GM20000 (cell line): ENCODE measurements around the gene OSBP2.

ENCODE experiments used
- DNase-seq: peaks from one replicate; pipeline ENCODE4 v3.0.0; 2012; ENCODE audit warnings: low spot score
- TF ChIP-seq, protein P1 (sequence below): IDR thresholded peaks from 2 replicates; pipeline ENCODE4 v1.5.1; 2012; ENCODE audit warnings: mild to moderate bottlenecking, control low read depth; ENCODE audit errors: extremely low read depth, missing control alignments

The OSBP2 gene

DNA sequence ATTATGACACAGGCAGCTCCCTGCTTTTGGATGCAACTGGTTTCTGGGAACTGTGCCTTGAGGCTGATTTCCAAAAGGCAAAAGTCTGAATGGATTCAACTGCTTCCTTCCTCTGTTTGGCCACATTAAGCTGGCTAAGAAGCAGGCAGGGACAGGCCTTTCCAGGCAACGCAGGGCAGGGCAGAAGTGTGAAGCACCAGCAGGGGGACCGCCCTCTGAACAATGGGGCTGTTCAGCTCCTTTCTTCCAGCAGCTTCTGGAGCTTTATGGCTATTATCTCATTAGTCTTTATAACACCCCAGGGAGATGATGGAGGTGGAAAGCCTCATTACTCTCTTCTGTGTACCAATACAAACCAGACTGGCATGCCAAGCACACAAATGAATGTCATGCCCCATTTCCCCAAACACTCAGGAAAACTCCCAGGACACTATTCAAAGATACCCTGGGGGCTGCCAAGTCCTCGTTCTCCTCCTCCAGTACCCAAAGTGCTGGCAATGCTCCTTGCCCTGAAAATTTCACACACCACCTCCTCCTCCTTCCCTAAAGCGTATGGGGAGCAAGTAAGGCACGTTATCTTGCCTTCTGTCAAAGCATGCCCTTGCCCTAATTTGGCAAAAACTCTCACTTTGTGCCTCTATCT, 252.6 kb downstream of the OSBP2 start:
- TF ChIP-seq, protein P1, sequence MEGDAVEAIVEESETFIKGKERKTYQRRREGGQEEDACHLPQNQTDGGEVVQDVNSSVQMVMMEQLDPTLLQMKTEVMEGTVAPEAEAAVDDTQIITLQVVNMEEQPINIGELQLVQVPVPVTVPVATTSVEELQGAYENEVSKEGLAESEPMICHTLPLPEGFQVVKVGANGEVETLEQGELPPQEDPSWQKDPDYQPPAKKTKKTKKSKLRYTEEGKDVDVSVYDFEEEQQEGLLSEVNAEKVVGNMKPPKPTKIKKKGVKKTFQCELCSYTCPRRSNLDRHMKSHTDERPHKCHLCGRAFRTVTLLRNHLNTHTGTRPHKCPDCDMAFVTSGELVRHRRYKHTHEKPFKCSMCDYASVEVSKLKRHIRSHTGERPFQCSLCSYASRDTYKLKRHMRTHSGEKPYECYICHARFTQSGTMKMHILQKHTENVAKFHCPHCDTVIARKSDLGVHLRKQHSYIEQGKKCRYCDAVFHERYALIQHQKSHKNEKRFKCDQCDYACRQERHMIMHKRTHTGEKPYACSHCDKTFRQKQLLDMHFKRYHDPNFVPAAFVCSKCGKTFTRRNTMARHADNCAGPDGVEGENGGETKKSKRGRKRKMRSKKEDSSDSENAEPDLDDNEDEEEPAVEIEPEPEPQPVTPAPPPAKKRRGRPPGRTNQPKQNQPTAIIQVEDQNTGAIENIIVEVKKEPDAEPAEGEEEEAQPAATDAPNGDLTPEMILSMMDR, result no peak

GRCh38 chr22:30947816-30948454, 253.3 kb downstream of the OSBP2 start:
- DNase-seq, result peak; percentile 23
- TF ChIP-seq, protein P1, result no peak

More for the DNA sequence above, 252.6 kb downstream of the OSBP2 start:
- no peak for DNase-seq

DNA sequence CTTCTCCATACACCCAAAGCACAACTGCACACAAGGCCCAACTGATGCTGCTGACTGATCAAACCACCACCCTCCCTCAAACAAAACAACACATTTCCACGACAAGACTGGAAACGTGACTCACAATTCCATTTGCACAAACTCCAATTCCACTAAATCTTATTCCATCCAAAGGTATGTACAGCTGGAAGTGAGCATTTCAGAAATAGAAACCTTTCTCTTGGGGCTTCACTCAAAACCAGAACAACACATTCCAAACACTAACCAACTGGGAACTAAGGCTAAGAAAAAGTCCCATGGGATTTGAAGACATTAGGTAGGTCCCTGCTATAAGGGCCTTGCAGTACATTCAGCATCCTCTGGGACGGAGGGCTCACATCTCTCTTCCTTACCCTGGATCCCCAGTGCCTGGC, 254.3 kb downstream of the OSBP2 start:
- no peak for DNase-seq
- TF ChIP-seq, protein P1, result no peak

DNA sequence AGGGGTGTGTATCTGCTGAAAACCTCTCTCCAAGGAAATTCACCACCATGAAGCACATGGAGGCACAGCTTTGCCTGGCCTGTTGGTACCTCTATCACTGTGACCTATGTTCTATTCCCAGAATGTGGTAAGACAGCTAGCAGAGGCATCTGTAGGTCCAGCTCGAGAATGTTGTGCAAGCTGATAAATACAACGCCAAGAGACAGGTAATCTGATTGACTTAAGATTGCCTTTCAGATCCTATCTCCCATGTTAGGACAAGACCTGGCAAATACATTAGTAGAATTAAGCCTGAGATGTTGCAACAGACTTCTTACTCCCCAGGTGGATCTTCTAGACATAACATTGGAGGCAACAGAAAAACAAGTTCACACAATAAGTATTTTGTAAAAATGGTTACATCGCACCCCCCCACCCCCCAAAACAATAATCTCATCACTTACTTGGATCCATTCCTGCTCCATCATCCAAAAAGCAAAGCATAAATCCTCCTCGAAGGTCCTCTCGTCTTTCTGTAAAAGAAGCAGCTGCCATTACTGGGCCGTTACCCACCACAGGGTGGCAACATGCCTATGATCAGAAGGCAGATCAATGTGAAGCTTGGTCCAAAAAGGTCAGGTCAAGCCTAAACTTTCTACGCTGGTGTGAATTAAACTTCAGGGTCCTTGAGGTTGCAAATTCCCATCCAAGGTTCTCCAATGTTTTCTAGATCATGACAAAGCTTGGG, 255.4 kb downstream of the OSBP2 start:
- DNase-seq, result no peak
- TF ChIP-seq, protein P1, result no peak

DNA sequence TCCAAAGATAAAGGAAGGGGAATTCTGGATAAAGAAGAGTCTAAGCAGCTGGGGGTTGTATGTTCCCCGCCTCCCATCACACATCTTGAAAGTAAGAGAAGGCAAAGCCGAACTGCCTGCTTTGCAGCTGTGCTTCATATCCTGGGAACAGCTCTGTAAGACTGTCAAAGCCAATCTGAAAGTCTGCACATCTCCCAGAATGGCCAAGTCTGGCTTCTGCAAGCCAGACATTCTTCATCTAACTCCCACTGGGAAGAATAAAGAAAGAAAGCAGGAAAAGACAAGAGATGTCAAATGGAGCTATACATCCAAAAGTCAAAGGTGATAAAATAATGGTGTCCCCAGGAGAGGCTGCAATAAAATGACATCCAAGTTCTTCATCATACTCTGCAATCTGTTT, 258.5 kb downstream of the OSBP2 start:
- TF ChIP-seq, protein P1, result no peak
- no peak for DNase-seq

DNA sequence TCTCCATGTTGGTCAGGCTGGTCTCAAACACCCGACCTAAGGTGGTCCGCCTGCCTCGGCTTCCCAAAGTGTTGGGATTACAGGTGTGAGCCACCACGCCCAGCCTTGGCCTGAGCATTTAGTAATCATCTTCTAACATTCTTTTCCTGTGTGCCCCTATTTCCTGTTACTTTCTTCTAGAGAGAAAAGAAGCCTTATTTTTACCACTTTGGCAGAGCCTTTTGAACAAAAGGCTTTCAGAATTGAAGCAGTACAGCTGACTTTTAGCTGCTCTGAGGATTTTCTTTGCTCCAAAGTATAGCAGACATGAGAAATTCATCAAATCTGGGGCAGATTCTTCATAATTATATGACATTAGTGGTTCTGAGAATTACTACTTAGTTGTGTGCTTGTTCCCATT, 260.5 kb downstream of the OSBP2 start:
- no peak for DNase-seq
- TF ChIP-seq, protein P1, result no peak
